COLO668 (cell line): ENCODE results near the gene ATG16L2.

Source experiments
- DNase-seq: peaks from one replicate; lab custom pipeline; 2025; ENCODE audit not compliant: unreplicated experiment; lab: John Stamatoyannopoulos, UW

Gene ATG16L2

DNA sequence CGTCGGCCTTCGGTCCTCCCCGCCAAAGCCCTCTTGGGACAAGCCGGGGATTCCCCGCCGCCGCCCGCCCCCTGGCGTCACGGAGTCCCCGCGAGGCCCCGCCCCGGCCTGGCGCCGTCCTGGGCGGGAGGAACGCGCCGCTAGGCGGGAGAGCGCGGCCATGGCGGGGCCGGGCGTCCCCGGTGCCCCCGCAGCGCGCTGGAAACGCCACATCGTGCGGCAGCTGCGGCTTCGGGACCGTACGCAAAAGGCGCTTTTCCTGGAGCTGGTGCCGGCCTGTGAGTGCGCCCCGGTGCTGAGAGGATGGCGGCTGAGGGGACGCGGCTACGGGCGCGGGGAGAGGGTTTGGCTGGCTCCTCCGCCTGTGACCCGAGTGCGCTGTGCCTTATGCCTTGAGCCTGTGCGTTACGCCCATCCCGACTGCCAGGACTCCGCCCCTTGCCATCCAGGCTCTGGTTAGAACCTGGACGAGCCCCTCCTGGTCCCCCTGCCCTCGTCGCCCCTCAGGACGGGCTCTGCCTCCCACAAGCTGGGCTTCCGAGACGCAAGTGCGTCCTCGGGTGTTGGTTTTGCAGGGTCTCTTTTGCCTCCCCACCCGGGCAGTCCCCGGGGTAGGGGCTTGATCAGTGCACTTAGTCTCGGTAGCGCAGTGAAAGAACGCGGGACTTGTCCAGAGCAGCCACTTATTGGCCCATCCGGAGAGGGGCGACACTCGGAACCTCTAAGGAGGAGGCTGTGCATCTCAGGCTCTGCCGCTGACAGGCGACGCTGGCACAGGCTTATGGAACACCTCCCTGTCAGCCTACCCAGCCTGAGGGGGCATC lies at the start of gene ATG16L2:
Gene ATG16L2, plus strand, starts transcription at position 126 of the 824 bp plus-strand sequence. Its CDS starts 35 bp downstream, at position 161.
- peak; percentile 90 for DNase-seq

GRCh38 chr11:72764503-72764902 lies 49.7 kb upstream of the ATG16L2 start:
- peak; percentile 91 for DNase-seq

- no peak for DNase-seq
Observed at GRCh38 chr11:72766152-72766902, 47.9 kb upstream of the ATG16L2 start.

- no peak for DNase-seq
Observed at GRCh38 chr11:72767203-72768062, 46.8 kb upstream of the ATG16L2 start.

DNA sequence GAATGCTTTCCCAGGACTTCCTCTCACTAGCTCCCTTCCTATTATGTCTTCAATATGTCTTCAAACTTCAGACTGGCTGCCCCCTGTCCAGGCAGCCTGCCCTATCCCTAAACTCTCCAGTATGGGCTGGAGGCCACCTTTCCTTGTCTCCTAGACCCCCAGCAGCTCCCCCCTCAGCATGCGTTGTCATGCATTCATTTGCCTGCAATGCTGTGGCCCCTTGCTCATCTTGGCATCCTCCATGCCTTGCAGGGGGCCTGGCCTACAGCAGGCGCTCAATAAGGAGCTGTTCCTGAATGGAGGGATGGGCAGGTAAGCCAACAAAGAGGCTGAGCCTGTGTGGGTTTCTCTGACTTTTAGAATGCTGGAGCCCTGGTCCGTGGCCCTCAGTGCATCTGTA lies 45.6 kb upstream of the ATG16L2 start:
- DNase-seq: no peak

DNA sequence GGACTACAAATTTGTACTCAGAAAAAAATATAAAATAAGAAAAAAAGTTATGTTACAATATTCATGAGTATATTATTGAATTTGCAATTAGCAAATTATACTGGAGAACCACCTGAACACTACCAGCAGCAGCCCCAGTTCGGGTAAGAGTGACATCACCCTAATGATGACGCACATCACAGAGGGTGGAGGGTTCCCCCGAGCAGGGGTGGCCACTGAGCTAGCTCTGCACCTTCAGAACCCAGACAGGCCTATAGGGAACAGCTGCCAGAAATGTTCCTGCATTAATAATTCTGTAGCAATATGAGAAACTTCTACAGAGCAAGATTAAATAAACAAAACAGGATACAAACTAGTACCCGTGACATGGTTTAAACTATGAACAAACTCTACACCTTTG lies 44.5 kb upstream of the ATG16L2 start:
- no peak for DNase-seq

DNA sequence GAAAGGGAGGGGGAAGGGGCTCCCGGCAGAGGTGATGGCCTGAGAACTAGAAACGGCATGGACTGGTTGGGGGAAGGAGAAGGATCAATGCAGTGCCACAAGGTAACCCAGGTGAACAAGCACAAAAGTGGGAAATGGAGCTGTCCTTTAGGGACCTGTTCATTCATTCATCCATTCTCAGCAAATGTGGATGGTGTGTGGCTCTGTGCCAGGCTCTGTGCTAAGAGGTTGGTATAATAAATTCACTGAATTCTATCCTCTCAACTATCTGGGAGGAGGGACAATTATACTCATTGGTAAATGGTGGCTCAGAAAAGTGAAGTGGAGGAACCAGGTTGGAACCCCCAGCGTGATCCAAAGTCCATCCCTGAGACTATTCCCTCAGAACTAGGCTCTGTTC lies 43.4 kb upstream of the ATG16L2 start:
- no peak for DNase-seq

- no peak for DNase-seq
Observed at GRCh38 chr11:72771507-72771906, 42.7 kb upstream of the ATG16L2 start.

DNA sequence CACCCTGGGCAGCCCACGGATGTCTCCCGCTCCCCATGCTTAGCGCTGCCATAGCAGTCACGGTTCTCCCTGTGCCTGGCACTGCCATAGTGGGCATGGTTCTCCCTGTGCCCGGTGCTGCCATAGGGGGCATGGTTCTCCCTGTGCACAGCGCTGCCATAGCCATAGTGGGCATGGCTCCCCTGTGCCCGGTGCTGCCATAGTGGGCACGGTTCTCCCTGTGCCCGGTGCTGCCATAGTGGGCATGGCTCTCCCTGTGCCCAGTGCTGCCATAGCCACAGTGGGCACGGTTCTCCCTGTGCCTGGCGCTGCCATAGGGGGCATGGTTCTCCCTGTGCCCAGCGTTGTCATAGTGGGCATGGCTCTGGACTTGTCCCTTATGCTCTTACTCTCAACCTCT lies 42.2 kb upstream of the ATG16L2 start:
- no peak for DNase-seq

- peak; percentile 12 for DNase-seq
Observed at GRCh38 chr11:72773291-72773690, 40.9 kb upstream of the ATG16L2 start.

- DNase-seq: no peak
Observed at GRCh38 chr11:72773696-72774095, 40.5 kb upstream of the ATG16L2 start.

GRCh38 chr11:72774499-72774898 lies 39.7 kb upstream of the ATG16L2 start:
- DNase-seq: no peak

- DNase-seq: no peak
Observed at GRCh38 chr11:72775288-72776110, 38.7 kb upstream of the ATG16L2 start.

DNA sequence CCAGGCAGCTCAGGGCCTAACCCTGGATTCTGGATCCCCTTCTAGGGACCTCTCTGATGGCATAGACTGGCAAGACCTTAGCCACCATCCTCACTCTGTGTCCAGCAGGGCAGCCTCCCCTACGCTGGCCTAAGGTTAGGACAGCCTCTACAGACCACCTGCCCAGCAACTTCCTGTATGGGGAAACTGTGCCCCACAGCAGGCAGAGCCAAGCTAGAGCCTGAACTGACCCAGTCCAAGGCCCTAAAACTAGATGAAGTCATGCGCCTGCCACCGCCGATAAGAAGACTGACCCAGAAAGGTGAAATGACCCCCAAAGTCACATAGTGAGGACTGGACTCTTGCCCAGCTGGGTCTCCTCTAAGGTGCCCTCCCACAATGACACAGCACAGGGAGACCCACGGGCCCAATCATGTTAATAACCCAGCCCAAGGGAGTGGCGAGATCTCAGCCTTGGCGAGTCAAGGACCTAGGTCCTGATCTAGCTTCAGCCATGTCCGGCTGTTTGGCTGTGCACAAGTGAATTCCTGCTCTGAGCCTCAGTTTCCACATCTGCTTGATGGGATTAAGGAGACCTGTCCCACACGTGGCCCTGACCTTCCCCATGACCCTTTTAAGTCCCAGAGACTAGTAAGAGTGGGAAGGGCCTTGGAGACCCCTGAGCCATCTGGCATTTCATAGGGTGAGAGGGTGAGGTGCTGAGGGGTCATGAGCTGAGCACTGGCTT lies 37.9 kb upstream of the ATG16L2 start:
- DNase-seq: no peak

GRCh38 chr11:72776844-72777754 lies 37.1 kb upstream of the ATG16L2 start:
- DNase-seq: peak; percentile 51

GRCh38 chr11:72777755-72778278 lies 36.4 kb upstream of the ATG16L2 start:
- peak; percentile 53 for DNase-seq

DNA sequence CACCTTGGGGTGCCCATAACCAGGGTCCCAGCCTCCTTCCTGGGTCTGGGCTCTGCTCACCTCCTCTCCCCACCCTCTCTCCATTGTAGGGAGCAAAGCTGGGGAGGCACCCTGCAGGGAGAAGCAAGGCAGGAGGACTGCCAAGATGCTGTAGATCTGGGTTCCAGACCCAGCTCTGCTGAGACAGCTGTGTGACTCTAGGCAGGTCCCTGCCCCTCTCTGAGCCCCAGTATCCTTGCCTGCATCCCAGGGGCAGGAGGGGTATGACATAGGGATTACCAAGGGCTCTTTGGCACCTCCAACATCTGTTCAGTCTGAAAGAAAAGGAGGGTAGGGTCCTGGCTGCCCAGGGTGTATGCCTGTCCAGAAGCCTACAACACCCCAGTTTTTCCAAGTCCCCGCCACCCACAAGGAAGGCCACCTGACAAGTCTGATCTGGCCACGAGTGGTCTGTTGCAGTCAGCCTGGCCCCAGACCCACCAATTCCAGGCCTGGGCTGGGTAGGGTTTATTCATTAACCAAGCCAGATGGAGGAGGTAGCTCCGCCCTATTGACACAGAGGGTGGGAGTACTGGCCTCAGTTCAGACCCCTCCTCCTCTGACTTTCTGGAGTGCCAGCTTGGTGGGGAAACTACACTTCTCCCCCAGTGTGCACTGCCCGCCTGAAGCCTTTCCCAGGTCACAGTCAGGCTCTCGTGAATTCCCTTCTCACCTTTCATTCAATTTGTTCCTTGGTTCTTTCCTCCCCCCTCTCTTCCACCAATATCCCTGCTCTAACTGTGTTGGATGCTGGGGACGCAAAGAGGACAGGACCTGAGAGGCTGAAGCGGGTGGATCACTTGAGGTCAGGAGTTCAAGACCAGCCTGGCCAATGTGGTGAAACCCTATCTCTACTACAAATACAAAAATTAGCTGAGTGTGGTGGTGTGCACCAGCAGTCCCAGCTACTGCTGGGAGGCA lies 35.4 kb upstream of the ATG16L2 start:
- DNase-seq: peak; percentile 46
